Measurements from ENCODE around the gene VASN.

VASN gene

GRCh38 chr16:4353675-4354074, 18.0 kb upstream of the VASN start:
- no peak for DNase-seq (ENCODE audit: low read depth in 2 of 2)

- DNase-seq (ENCODE audit: low read depth in 2 of 2), result no peak
Observed at GRCh38 chr16:4354512-4355409, 16.9 kb upstream of the VASN start.

- DNase-seq (ENCODE audit: low read depth in 2 of 2), result no peak
Observed at GRCh38 chr16:4356820-4357219, 14.8 kb upstream of the VASN start.

- no peak for DNase-seq (ENCODE audit: low read depth in 2 of 2)
Observed at GRCh38 chr16:4358236-4358635, 13.4 kb upstream of the VASN start.

- DNase-seq (ENCODE audit: low read depth in 2 of 2), result peak; percentile 42 to 51
Observed at GRCh38 chr16:4358831-4359561, 12.7 kb upstream of the VASN start.

DNA sequence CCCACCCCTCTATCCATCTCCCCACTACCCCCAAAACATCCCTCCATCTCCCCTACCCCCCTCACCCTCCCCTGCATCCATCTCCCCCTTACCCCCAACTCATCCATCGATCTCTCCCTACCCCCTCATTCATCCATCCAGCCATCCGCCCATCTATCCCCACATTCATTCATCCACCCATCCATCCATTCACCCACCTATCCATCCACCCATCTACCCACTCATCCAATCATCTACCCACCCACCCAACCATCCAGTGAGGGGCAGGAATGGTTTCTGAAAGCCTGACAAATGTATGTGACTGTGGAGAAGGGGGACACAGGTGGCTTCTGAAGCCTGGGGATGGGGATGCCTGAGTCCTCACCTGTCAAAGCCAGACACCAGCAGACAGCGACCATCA, 11.7 kb upstream of the VASN start:
- DNase-seq (ENCODE audit: low read depth in 2 of 2), result no peak

DNA sequence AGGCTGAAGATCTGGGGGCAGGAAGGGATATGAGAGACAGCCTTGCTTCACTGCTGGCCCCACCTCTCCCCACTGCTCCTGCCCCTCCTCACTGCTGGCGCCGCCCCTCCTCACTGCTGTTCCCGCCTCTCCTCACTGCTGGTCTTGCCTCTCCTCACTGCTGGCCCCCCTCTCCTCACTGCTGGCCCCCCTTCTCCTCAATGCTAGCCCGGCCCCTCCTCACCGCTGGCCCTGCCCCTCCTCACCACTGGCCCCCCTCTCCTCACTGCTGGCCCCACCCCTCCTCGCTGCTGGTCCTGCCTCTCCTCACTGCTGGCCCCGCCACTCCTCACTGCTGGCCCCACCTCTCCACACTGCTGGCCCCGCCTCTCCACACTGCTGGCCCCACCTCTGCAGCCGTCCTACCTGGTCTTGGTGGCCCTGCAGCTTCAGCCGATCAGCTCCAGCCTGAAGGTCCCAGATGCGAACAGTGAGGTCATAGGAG, 11.1 kb upstream of the VASN start:
- no peak for DNase-seq (ENCODE audit: low read depth in 2 of 2)

DNA sequence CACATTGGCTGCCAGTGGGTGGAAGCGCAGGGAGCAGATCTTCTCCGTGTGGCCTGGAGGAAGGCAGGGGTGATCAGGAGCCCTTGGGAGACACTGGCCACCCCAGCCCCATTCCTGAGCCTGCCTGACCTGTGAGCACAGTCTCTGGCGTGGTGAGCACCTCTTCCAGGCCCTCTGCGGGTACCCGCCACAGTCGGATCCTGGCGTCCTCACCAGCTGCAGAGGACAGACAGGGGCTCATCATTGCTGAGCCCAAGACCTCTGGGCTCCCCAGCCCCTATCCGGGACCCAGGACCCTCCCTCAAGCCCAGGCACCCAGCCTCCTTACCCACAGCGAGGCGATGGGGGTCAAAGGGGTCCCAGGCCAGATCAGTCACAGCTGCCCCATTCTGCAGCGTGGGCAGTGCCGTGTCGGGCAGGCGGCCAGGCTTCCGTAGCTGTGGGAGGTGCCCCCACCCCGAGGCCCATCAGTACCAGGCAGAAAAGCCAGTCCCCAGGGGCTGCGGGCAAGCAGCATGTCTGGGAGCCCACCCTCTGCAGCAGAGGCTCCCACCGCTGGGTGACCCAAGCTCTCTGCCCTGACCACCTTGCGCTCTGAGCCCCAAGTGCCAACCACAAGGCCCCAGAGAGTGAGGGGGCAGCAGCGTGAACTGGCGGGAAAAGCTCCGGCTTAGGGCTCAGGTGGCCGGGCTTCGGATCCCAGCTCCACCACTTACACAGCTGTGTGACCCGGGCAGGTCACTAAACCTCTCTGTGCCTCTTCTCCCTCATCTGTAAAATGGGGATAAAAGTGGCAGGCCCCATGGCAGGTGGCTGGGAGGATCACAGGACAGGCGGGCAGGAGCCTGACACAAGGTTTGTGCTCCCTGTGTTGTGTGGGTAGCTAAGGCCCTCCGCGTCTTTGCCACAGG, 10.4 kb upstream of the VASN start:
- no peak for DNase-seq (ENCODE audit: low read depth in 2 of 2)

DNA sequence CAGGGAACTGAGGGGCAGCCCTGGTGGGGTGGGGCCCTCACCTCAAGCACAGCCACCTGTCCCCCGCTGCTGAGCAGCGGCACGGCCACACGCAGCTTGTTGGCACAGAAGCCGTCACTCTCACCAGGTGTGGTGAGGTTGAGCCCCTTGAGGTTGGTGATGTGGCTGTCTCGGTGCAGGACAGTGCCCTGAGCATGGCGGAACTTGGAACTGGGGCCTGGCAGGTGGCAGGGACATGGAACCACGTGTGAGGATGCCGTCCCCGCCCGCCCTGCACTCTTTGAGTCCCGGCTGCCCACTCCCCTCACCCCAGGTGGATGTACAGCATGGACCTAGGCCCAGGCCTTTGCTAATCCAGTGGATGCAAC, 9.7 kb upstream of the VASN start:
- DNase-seq (ENCODE audit: low read depth in 2 of 2), result no peak

GRCh38 chr16:4362476-4363135, 9.0 kb upstream of the VASN start:
- no peak for DNase-seq (ENCODE audit: low read depth in 2 of 2)

DNA sequence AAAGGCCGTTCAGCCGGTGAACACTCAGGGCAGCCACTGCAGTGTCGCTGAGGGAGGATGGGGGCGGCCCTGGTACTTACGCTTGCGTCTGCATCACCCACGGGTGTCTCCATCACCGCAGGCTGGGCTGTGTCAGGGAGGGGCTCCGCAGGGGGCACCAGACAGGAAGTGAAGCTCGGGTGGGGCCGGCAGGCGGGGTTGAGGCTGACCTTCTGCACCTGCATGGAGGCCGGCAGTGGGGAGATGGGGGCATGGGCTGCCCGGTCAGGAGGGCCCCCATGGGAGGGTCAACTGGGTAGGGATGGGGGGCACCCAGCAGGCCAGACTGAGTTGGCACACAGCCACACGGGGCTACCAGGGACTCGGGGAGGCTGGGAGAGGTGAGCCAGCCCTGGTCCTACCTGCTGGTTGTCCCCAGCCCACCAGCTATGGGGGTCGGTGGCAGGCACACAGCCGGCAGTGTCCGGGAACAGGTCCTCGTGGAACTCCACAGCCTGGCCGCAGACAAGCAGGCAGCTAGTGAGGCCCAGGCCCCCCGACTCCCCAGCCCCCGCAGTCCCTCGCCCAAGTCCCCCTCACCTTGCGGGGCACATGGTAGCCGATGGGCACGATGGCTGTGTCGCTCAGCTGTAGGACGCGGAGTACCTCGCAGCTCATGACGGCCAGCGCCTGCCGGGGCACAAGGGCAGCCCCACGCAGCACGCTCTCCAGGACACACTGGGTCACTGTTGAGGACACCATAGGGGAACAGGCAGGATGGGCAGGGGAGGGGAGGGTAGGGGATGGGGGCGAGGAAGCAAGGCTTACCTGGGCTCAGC, 7.2 kb upstream of the VASN start:
- no peak for DNase-seq (ENCODE audit: low read depth in 2 of 2)

GRCh38 chr16:4365014-4365406, 6.6 kb upstream of the VASN start:
- no peak for DNase-seq (ENCODE audit: low read depth in 2 of 2)

GRCh38 chr16:4365615-4366014, 6.0 kb upstream of the VASN start:
- no peak for DNase-seq (ENCODE audit: low read depth in 2 of 2)

DNA sequence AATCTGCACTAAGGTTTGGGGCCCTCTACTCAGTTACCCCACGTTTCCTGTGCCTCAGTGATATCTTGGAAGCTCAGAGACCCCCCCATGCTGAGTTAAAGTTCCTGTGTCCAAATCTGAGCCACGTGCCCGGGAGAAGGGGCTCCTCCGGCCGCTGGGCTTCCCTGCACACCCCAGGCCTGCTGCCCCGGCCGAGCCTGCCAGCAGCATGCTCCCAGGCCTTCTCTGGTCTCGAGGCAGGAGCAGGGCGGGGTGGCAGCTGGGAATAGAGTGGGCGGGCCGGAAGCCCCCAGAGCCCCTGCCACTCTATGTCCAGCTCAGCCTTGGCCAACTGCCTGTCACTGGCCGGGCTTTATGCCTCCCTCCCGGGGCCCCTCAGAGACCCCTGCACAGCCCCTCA, 5.6 kb upstream of the VASN start:
- no peak for DNase-seq (ENCODE audit: low read depth in 2 of 2)

DNA sequence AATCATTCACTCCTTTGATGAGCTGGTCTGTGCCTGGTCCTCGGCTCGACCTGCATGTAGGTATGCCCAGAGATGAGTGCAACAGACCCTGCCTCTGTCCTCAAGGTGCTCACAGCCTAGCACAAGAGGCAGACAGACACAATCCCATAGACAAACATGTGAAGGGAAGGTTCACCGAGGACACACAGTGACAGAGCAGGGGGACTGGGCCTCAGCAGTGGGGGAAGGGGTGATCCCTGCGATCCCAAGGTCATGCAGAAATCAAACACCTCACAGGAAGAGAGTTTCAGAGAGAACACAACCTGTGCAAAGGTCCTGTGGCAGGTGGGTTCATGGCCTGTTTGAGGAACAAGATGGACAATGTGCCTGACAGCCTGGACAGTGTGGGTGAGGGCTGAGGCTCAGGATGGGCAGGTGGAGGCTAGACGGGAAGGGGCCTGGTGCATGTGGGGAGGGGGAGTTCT, 4.2 kb upstream of the VASN start:
- no peak for DNase-seq (ENCODE audit: low read depth in 2 of 2)

- DNase-seq (ENCODE audit: low read depth in 2 of 2), result no peak
Observed at GRCh38 chr16:4369007-4369733, 2.5 kb upstream of the VASN start.

GRCh38 chr16:4370151-4370550, 1.5 kb upstream of the VASN start:
- DNase-seq (ENCODE audit: low read depth in 2 of 2), result no peak

GRCh38 chr16:4370570-4371356, 885 bp upstream of the VASN start:
- DNase-seq (ENCODE audit: low read depth in 2 of 2), result no peak

GRCh38 chr16:4372001-4372577, 441 bp downstream of the VASN start:
- no peak for DNase-seq (ENCODE audit: low read depth in 2 of 2)

Data from stimulated activated CD8-positive, alpha-beta memory T cell treated with anti-CD3 and anti-CD28 coated beads, Interleukin-7, amount 100 ng/mL, for 1 hour (primary cell).